LNCAP (cell line): ENCODE data around the gene GATA2.

Experiments
- CTCF ChIP-seq: fragments of 450-650 bp; IDR thresholded peaks from 2 replicates; pipeline ENCODE4 v1.5.1; 2017; ENCODE audit warnings: mild to moderate bottlenecking

GATA2 gene

GRCh38 chr3:128523591-128523990 is 30.6 kb upstream of the GATA2 start:
- no peak for TF ChIP-seq CTCF

GRCh38 chr3:128521715-128522114 is 28.7 kb upstream of the GATA2 start:
- no peak for TF ChIP-seq CTCF

- TF ChIP-seq CTCF, result no peak
Observed at GRCh38 chr3:128518587-128519490, 25.8 kb upstream of the GATA2 start.

DNA sequence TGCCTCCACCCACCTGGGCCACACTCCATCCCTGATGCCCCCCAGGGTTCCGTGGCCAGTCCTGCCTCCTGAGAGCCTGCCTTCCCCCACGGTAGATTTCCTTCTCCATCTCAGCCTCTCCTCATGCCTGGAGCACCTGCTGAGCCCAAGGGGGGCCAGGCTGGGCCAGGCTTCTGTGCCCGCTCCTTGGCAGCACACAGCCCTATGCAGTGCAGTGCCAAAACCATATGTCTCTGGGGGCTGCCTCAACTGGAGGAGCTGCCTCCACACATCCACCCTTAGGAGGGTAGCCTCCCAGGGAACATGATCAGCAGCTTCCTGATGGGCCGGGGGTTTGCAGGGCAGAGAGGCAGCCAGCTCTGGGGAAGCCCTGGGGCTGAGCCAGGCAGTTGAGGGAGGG is 24.6 kb upstream of the GATA2 start:
- no peak for TF ChIP-seq CTCF

GRCh38 chr3:128515967-128516366 is 23.0 kb upstream of the GATA2 start:
- no peak for TF ChIP-seq CTCF

- TF ChIP-seq CTCF, result no peak
Observed at GRCh38 chr3:128508852-128509251, 15.9 kb upstream of the GATA2 start.

DNA sequence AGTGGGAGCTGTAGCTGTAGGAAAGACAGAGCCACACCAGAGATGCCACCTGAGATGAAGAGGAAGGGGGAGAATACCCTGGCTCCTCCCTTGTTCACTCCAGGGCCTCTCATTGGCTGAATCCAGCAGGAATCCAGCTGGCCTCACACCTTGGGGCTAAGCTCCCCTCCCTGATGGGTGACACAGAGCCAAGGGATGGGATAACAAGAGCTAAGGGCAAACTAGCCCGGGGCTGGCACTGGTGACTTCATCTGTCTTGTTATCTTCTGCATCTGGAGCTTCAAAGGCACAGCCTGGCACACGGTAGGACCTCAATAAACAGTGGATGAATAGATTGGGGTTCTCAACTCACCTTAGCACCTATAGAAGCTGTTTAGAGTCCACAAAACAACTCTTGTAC is 13.8 kb upstream of the GATA2 start:
- no peak for TF ChIP-seq CTCF
